Measurements from ENCODE around the gene ASB7.

DNA sequence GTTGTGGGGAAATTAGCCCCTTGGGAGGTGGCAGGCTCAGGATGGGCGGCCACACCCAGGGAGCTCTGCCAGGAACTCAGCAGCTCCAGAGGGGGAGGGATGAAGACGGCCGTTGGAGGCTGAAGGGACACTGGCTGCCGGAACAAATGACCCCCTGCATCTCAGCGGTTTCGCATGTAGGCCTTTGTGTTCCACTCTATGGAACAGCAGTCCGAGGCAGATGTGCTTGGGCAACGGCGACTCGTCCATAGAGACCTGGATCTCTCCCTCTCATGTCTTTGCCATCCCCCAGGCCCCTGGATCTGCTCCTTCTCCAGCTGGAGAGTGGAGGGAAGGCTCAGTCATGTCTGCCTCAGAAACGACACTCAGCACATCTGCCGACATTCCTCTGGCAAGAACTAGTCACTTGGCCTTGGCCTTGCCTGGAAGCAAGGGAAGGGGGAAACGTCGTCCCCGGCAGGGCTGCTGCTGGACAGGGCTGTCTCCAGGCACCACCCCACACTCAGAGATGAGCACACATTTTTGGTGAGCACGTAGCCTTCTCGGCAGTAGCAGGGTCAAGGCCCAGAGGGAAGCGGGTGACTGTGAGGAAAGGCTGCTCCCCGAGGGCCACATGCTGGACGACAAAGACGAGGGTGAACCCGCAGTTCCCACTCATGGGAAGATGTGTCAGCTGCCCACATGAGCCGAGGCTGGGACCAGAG is 83.8 kb downstream of the ASB7 start:
- TF ChIP-seq, protein P1, sequence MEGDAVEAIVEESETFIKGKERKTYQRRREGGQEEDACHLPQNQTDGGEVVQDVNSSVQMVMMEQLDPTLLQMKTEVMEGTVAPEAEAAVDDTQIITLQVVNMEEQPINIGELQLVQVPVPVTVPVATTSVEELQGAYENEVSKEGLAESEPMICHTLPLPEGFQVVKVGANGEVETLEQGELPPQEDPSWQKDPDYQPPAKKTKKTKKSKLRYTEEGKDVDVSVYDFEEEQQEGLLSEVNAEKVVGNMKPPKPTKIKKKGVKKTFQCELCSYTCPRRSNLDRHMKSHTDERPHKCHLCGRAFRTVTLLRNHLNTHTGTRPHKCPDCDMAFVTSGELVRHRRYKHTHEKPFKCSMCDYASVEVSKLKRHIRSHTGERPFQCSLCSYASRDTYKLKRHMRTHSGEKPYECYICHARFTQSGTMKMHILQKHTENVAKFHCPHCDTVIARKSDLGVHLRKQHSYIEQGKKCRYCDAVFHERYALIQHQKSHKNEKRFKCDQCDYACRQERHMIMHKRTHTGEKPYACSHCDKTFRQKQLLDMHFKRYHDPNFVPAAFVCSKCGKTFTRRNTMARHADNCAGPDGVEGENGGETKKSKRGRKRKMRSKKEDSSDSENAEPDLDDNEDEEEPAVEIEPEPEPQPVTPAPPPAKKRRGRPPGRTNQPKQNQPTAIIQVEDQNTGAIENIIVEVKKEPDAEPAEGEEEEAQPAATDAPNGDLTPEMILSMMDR (conservative IDR thresholded peaks at IDR 0.05 in 1 of 2, IDR thresholded peaks at IDR 0.05 in 1 of 2; ENCODE audit: low read depth in 1 of 2, low read length in 2 of 2), result no peak
- no peak for TF ChIP-seq EZH2 (IDR thresholded peaks at IDR 0.05; ENCODE audit: low read length, missing control alignments)
